Mesendoderm (in vitro differentiated cells): ENCODE data around the gene PXK.

Experiments used
- DNase-seq: peaks from one replicate; pipeline ENCODE4 v3.0.0; 2013
- H2AK5ac ChIP-seq: 2 replicates; pipeline ENCODE4 v1.6.1; 2013; ENCODE audit warnings: low read length, inconsistent platforms
- H2BK120ac ChIP-seq: 2 replicates; pipeline ENCODE4 v1.6.1; 2013; ENCODE audit warnings: low read depth, mild to moderate bottlenecking, low read length, moderate library complexity, mixed read lengths
- H2BK15ac ChIP-seq: replicated peaks from 2 replicates; pipeline ENCODE4 v1.6.1; 2013; ENCODE audit warnings: low read depth, mild to moderate bottlenecking, moderate library complexity
- H2BK5ac ChIP-seq: 2 replicates; pipeline ENCODE4 v1.6.1; 2013; ENCODE audit warnings: low read length, inconsistent platforms
- H3K18ac ChIP-seq: 2 replicates; pipeline ENCODE4 v1.6.1; 2013; ENCODE audit warnings: mild to moderate bottlenecking, low read length, mixed read lengths
- H3K23ac ChIP-seq: one replicate; pipeline ENCODE4 v1.6.1; 2013; ENCODE audit warnings: low read length
- H3K27ac ChIP-seq: 2 replicates; pipeline ENCODE4 v1.5.1; 2013; ENCODE audit warnings: low read depth, mild to moderate bottlenecking, inconsistent platforms, low read length, moderate library complexity
- H3K27me3 ChIP-seq: 2 replicates; pipeline ENCODE4 v1.6.1; 2013; ENCODE audit warnings: low read length, control low read depth, mild to moderate bottlenecking, inconsistent platforms; ENCODE audit not compliant: insufficient read depth, poor library complexity
- H3K36me3 ChIP-seq: 2 replicates; pipeline ENCODE4 v1.6.1; 2013; ENCODE audit warnings: low read length, inconsistent platforms; ENCODE audit not compliant: control insufficient read depth, insufficient read depth
- H3K4ac ChIP-seq: one replicate; pipeline ENCODE4 v1.6.1; 2013; ENCODE audit warnings: low read depth, mild to moderate bottlenecking, low read length, moderate library complexity
- H3K4me1 ChIP-seq: 2 replicates; pipeline ENCODE4 v1.6.1; 2013; ENCODE audit warnings: low read depth, low read length, inconsistent platforms; ENCODE audit not compliant: control insufficient read depth
- H3K4me2 ChIP-seq: 2 replicates; pipeline ENCODE4 v1.6.1; 2013; ENCODE audit warnings: low read length
- H3K4me3 ChIP-seq: 2 replicates; pipeline ENCODE4 v1.5.1; 2013; ENCODE audit warnings: mild to moderate bottlenecking, low read length
- H3K56ac ChIP-seq: one replicate; pipeline ENCODE4 v1.6.1; 2013; ENCODE audit warnings: low read length
- H3K79me1 ChIP-seq: 2 replicates; pipeline ENCODE4 v1.6.1; 2013; ENCODE audit warnings: low read length, inconsistent platforms
- H3K79me2 ChIP-seq: 2 replicates; pipeline ENCODE4 v1.6.1; 2013; ENCODE audit warnings: mild to moderate bottlenecking, low read length; ENCODE audit not compliant: control insufficient read depth, insufficient read depth
- H3K9ac ChIP-seq: 2 replicates; pipeline ENCODE4 v1.6.1; 2013; ENCODE audit warnings: low read length, inconsistent platforms
- H4K5ac ChIP-seq: one replicate; pipeline ENCODE4 v1.6.1; 2013; ENCODE audit warnings: low read length
- H4K8ac ChIP-seq: one replicate; pipeline ENCODE4 v1.6.1; 2013; ENCODE audit warnings: low read depth, mild to moderate bottlenecking, control low read depth, low read length, moderate library complexity
- WGBS: extraction: QIAGEN DNeasy Blood & Tissue Kit; methylation state at CpG from one replicate; pipeline ENCODE4 v1.1.7; 2013; ENCODE audit warnings: low lambda C conversion rate, missing lambda C conversion rate; ENCODE audit not compliant: insufficient coverage; ENCODE audit errors: extremely low coverage; 5-methylcytosine and 5-hydroxymethylcytosine counted together

PXK gene

GRCh38 chr3:58308728-58309127 lies 24.0 kb upstream of the PXK start:
- Histone ChIP-seq H3K79me1 (peaks cover 18% of the 10 kb centered on the region), H3K4ac (no peak overlapping the region), H4K5ac (no peak overlapping the region), H3K4me1 (no peaks in the 10 kb centered on the region), H3K4me3 (no peak overlapping the region), H2AK5ac (no peak overlapping the region), H3K18ac (no peak overlapping the region), H3K27me3 (no peaks in the 10 kb centered on the region), H2BK15ac (no peak overlapping the region), H3K4me2 (no peak overlapping the region), H4K8ac (no peak overlapping the region), H3K56ac (no peak overlapping the region), H3K79me2 (peaks cover 31% of the 10 kb centered on the region), H2BK120ac (no peak overlapping the region), H3K23ac (no peak overlapping the region), H3K9ac (no peak overlapping the region), H3K36me3 (peaks cover 1% of the 10 kb centered on the region), H2BK5ac (no peak overlapping the region), H3K27ac (no peak overlapping the region)
- DNase-seq: no peak
- no CpG with 5 or more reads among the region's 1 CpG for WGBS

GRCh38 chr3:58317811-58318210 lies 14.9 kb upstream of the PXK start:
- H2BK5ac ChIP-seq: no peak overlapping the region
- no peak overlapping the region for H3K9ac ChIP-seq
- H2BK15ac ChIP-seq: no peak overlapping the region
- H3K4ac ChIP-seq: no peak overlapping the region
- no peak for DNase-seq
- no peak overlapping the region for H2BK120ac ChIP-seq
- no peaks in the 10 kb centered on the region for H3K4me1 ChIP-seq
- H4K8ac ChIP-seq: no peak overlapping the region
- H3K79me2 ChIP-seq: no peaks in the 10 kb centered on the region
- no peak overlapping the region for H3K56ac ChIP-seq
- H3K27ac ChIP-seq: no peak overlapping the region
- H3K18ac ChIP-seq: no peak overlapping the region
- no peak overlapping the region for H2AK5ac ChIP-seq
- H3K4me2 ChIP-seq: no peak overlapping the region
- H4K5ac ChIP-seq: no peak overlapping the region
- no peaks in the 10 kb centered on the region for H3K79me1 ChIP-seq
- no CpG with 5 or more reads among the region's 2 CpGs for WGBS
- H3K27me3 ChIP-seq: no peaks in the 10 kb centered on the region
- no peak overlapping the region for H3K4me3 ChIP-seq
- H3K36me3 ChIP-seq: peaks cover 8% of the 10 kb centered on the region
- no peak overlapping the region for H3K23ac ChIP-seq

GRCh38 chr3:58321791-58322190 lies 10.9 kb upstream of the PXK start:
- no peak overlapping the region for H3K18ac ChIP-seq
- WGBS: no CpG with 5 or more reads among the region's 7 CpGs
- no peak overlapping the region for H3K4me3 ChIP-seq
- H3K4me2 ChIP-seq: no peak overlapping the region
- H3K56ac ChIP-seq: no peak overlapping the region
- H2AK5ac ChIP-seq: no peak overlapping the region
- no peak overlapping the region for H3K23ac ChIP-seq
- peaks cover 4% of the 10 kb centered on the region for H3K36me3 ChIP-seq
- H3K9ac ChIP-seq: no peak overlapping the region
- no peak overlapping the region for H2BK120ac ChIP-seq
- no peak overlapping the region for H3K4ac ChIP-seq
- H4K8ac ChIP-seq: no peak overlapping the region
- no peak for DNase-seq
- no peak overlapping the region for H2BK15ac ChIP-seq
- H3K79me1 ChIP-seq: no peaks in the 10 kb centered on the region
- no peak overlapping the region for H4K5ac ChIP-seq
- no peak overlapping the region for H3K27ac ChIP-seq
- no peak overlapping the region for H2BK5ac ChIP-seq
- no peaks in the 10 kb centered on the region for H3K79me2 ChIP-seq
- no peaks in the 10 kb centered on the region for H3K4me1 ChIP-seq
- no peaks in the 10 kb centered on the region for H3K27me3 ChIP-seq

- no CpG with 5 or more reads among the region's 1 CpG for WGBS
- Histone ChIP-seq H4K5ac (no peak overlapping the region), H3K4ac (no peak overlapping the region), H3K36me3 (peaks cover 1% of the 10 kb centered on the region), H3K56ac (no peak overlapping the region), H4K8ac (no peak overlapping the region), H2BK5ac (no peak overlapping the region), H3K23ac (no peak overlapping the region), H3K4me2 (no peak overlapping the region), H3K27me3 (no peaks in the 10 kb centered on the region), H3K18ac (no peak overlapping the region), H3K27ac (no peak overlapping the region), H3K9ac (no peak overlapping the region), H3K4me3 (no peak overlapping the region), H2BK15ac (no peak overlapping the region), H3K79me1 (no peaks in the 10 kb centered on the region), H3K4me1 (no peaks in the 10 kb centered on the region), H2BK120ac (no peak overlapping the region), H2AK5ac (no peak overlapping the region), H3K79me2 (no peaks in the 10 kb centered on the region)
- no peak for DNase-seq
These were observed 9.9 kb upstream of the PXK start for GRCh38 chr3:58322793-58323192.

- H2BK15ac ChIP-seq: no peak overlapping the region
- no peak overlapping the region for H4K8ac ChIP-seq
- H3K79me1 ChIP-seq: no peaks in the 10 kb centered on the region
- H2AK5ac ChIP-seq: no peak overlapping the region
- H3K9ac ChIP-seq: no peak overlapping the region
- H3K4me1 ChIP-seq: no peaks in the 10 kb centered on the region
- H3K23ac ChIP-seq: no peak overlapping the region
- no peaks in the 10 kb centered on the region for H3K27me3 ChIP-seq
- no peak overlapping the region for H3K27ac ChIP-seq
- no peak overlapping the region for H3K4ac ChIP-seq
- no peak overlapping the region for H3K4me2 ChIP-seq
- H3K36me3 ChIP-seq: peaks cover 1% of the 10 kb centered on the region
- H3K18ac ChIP-seq: no peak overlapping the region
- no peak overlapping the region for H4K5ac ChIP-seq
- H3K79me2 ChIP-seq: no peaks in the 10 kb centered on the region
- DNase-seq: no peak
- H3K56ac ChIP-seq: no peak overlapping the region
- no CpG with 5 or more reads among the region's 3 CpGs for WGBS
- H3K4me3 ChIP-seq: no peak overlapping the region
- H2BK120ac ChIP-seq: no peak overlapping the region
- no peak overlapping the region for H2BK5ac ChIP-seq
These were observed 8.9 kb upstream of the PXK start for GRCh38 chr3:58323529-58324390.
